Activated T-cell treated with anti-CD3 and anti-CD28 coated beads for 1 hour (primary cell): ENCODE data around the gene ARHGEF5.
"Not testable (repeated sequence)": the region's sequence is repeated elsewhere in the genome, so short reads cannot be mapped to it uniquely, and the experiment has no call there.

Experiments
- DNase-seq: peaks from one replicate; pipeline ENCODE4 v3.0.0-alpha.2; 2020; ENCODE audit warnings: low read depth

Gene ARHGEF5

DNA sequence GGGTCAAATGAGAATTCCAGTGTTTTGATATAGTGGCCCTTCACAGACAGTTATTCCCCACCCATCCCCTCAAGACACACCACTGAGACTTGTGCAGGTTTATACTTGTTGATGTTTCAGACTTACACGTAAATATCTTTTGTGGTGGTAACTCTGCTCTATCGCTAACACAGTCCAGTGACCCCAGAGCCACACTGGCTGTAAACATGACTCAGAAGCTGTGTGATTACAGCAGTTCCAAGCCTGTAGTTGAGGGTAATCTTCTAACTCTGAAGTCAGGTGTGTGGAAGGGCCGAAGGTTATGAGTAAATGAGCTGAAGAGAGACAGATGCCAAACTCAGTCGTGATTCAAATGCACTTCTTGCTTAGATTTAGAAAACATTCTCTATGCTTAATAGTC is 28.9 kb downstream of the ARHGEF5 start:
- no peak for DNase-seq

DNA sequence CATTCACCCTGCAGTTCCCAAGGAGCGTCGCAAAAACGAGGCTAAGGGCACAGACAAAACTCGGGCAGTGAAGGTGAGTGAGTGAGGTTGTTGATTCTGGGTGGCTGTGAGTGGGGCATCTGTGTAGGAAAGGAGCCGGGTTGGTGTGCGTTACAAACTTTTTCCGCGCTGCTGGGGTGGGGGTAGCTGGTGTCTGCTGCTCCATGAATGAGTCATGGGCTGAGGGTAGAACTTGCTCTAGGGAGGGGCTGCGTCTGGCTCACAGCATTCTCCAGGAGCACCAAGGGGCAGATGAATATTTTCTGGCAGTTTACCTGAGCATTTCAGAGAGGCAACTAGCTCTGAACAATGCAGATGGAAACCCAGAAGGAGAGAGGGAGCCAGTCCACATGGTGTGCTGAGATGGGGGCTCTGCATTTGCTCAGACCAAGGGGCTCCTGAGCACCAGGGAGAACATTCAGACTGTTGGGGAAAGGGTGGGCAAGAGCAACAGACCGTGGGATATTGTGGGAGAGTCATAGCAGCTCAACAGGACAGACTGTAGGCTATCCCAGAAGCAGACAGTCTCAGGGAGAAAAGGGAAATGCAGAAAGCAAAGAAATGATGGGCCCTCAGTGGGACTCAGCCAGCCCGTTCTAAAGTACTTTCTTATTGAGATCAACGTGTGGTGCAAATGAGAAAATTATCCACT is 29.5 kb downstream of the ARHGEF5 start:
- DNase-seq = no peak

DNA sequence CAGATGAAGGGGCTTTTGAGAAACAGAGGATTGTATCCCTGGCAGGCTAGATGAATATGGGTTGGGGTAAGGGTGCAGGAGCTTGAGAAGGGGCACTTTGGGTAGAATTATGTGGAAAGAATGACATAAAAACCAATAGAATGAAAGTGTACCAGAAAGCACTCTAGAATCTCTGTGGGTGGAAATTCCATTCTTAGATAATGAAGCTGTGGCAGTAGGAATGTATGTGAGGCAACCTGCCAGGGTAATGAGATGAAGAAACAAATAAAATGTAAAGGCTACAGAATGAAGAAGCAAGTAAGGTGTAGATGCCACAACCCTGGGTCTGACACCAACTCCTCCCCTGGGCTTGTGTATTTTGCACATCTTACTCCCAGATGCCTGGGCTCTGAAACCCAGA is 31.5 kb downstream of the ARHGEF5 start:
- no peak for DNase-seq

DNA sequence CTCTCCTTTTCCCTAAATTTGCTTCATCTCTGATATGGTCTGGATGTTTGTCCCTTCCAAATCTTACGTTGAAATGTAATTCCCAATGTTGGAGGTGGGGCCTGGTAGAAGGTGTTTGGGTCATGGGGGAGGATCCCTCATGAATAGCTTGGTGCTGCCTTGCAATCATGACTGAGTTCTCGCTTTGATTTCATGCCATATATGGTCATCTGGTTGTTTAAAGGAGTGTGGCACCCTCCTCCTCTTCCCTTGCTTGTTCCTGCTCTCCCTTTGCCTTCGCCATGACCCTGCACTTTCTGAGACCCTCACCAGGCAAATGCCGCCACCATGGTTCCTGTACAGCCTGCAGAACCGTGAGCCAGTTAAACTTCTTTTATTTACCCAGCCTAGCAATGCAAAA is 33.7 kb downstream of the ARHGEF5 start:
- DNase-seq = no peak

DNA sequence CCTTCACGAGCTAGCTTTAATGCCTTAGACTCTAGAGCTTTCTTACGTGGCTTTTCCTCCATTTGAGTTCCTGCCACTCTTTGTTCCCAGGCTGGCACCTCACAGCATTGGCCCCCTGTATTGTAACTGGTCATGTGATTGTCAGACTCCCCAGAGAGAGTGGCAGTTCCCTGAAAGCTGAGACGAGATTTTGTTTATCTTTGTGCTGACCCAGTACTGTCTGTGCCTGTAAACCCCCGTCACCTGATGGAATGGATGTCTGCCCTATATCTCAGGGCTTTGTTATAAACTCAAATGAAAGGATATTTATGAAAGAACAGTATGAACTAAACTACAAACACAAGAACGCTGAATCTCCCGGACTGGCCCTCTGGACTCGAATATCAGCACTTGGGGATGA is 35.3 kb downstream of the ARHGEF5 start:
- DNase-seq = no peak

DNA sequence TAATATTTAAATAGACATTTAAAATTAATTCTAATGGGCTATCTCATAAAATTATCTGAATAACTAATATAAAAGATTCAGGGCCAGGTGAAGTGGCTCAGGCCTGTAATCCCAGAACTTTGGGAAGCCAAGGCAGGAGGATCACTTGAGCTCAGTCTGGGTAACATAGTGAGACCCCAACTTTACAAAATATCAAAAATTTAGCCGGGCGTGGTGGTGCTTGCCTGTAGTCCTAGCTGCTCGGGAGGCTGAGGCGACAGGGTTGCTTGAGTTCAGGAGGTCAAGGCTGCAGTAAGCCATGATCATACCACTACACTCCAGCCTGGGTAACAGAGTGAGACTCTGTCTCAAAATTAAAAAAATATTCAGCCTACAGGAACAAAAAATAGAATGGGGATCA is 35.8 kb downstream of the ARHGEF5 start:
- DNase-seq = no peak

DNA sequence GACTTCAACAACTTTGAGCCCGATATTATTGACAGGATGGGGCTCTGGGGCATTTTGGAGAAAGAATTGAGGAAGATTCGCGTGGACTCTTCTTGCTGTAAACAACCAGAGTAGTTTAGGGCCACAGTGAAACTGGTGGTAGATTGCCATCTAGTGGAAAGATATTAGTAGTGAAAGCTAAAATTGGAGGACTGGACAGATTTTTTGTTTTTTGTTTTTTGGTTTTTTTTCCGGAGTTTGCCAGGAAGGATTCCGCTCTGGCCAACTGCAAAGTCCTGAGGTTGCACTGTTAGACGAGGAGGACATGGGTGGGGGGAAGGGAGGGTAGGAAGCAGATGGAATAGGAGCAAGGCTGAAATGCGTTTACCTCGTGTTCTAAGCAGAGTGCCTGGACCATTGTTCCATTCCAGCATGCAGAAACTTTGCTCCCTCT is 36.6 kb downstream of the ARHGEF5 start:
- no peak for DNase-seq

DNA sequence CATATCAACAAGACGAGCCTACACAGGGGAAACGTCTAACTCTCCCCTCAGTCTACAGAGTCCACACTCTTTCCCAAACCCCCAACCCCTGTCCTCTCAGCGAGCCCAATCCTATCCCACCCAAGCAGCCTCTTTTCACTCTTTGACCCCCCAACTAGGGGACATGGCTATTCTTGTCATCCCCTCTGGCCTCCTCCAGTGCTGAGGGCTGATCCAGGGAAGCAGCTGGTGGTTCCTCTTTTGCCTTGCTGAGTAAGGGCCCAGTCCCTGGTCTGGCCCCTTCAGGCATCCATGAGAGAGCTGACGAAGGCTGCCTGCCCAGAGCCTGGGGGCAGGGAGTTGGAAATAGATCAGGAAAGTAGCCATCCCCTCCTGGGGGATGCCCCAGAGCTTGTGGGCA is 41.9 kb downstream of the ARHGEF5 start:
- no peak for DNase-seq

DNA sequence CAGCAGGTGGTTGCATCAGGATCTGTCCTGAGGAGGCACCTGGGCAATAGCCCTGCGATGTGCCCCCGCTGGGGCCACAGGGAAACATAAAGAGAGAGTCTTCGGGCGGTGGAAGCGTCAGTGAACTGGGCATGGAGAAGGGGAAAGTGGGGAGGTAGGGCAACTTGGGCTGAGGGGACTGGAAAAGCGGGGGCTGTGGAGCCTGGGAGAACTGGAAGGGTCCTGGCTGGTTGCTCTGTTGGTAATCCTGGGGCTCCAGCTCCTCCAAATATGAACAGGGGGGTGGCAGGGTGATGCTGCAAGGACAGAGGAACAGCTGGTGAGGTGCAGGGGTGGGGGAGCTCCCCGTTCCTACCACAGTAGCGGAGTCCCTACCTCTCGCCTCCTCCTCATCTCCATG is 43.1 kb downstream of the ARHGEF5 start:
- no peak for DNase-seq

DNA sequence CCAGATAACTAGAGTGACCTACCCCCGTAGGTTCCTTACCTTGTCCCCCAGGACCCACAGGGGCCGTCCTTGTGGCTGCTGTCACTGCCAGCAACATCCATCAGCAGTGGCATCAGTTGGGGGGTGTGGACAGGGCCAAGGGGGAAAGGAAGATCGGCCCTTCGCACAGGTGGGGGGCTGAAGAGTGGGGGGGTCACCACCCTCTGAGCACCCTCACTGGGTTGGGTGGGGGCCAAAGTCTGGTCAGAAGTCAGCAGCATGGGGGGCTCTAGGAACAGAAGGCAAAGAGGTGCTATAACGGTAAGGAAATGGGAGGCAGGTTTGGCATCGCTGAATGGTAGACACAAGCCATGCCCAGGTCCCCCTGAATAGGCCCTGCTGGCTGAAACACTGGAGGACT is 43.7 kb downstream of the ARHGEF5 start:
- DNase-seq = no peak

DNA sequence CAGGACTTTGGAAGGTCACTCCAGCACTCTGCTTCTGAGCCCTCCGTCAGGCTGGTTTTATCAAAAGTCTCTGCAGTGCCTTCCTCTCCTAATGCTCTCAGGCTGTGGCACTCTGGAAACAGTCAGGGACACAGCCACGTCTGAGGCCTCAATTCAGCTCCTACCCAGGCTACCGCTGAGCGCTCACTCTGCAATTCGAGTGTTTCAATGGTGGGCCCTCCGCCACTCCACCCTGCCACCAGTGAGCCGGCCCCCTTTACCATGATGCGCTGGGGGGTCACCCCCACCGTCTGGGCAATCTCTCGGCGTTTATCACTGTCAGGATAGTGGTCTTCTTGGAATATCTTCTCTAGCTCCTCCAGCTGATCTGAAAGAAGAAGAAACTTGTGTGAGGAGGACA is 44.7 kb downstream of the ARHGEF5 start:
- DNase-seq = no peak

DNA sequence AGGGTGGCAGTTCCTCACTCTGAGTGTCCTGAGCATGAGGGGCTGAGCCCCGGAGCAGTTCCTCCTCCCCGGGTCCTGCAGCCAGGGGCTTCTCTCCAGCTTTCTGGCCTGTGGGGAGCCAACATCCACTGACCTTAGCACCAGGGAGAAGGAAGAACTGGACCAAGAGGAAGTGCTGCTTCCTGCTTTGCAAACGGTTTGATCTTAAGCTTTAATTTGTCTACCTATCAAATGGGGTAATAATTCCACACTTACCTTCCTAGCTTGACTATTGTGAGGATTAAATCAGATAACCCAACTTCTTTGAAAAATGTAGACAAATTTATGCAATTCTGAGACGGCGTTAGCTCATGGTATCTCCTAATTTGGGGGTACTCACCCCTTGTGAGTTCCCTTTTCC is 46.3 kb downstream of the ARHGEF5 start:
- DNase-seq = no peak

DNA sequence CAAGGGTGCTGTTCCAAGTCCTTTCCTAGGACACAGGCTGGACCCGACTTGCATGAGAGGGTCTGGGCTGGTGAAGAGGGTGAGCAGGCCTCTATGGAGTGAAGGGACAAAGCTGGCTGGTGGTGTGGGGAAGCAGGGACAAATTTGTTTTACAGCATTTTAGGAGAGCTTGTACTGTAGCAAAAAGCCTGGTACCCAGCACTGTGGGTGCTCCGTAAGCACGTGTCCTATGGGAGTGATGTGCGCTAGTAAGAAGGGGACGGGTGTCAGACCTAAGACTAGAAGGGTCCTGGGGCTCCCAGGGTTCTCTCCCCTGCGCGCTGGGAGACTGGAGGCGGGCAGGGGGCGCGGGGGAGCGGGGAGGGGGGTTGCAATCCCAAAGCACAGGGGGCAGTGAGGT is 47.9 kb downstream of the ARHGEF5 start:
- no peak for DNase-seq

DNA sequence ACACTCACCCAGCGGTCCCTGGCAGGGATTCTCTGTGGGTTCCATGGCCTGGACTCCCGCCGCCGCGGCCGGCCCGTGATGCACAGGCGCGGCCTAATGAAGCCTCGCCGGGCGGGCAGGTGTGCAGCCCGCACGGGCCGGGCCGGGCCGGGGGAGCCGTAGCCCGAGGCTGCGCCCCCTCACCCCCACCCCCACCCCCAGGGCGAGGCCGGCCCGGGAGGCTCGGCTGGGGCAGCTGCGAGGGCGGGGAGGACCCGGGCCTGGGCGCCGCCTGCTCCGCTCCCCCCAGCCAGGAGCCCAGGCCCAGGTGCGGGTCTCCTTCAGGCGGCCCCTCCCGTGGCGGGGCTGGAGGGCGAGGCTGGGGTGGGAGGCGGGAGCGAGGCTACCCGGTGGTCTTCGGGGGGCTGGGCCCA is 48.5 kb downstream of the ARHGEF5 start, which contains the start of gene NOBOX:
TSS of gene NOBOX (minus strand) at position 45 of the 413 bp plus-strand sequence.
- DNase-seq = no peak

DNA sequence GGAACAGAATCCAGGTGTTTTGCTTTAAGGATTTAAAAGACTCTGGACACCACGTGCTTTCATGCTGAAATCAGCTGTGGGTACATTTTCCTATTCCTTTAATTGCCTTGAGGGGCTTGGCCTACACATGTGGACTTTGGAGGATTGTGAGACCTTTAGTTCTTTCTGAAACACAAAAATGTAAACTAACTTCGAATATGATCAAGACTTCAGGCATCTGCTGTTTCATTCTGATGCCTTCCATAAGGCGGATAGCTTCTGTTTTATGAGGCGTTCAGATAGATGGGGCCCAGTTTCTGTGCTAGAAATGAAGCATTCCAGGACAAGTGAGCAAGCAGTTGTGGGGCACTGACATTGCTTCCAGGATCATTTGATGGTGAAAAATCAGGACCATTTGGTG is 49.7 kb downstream of the ARHGEF5 start:
- no peak for DNase-seq

DNA sequence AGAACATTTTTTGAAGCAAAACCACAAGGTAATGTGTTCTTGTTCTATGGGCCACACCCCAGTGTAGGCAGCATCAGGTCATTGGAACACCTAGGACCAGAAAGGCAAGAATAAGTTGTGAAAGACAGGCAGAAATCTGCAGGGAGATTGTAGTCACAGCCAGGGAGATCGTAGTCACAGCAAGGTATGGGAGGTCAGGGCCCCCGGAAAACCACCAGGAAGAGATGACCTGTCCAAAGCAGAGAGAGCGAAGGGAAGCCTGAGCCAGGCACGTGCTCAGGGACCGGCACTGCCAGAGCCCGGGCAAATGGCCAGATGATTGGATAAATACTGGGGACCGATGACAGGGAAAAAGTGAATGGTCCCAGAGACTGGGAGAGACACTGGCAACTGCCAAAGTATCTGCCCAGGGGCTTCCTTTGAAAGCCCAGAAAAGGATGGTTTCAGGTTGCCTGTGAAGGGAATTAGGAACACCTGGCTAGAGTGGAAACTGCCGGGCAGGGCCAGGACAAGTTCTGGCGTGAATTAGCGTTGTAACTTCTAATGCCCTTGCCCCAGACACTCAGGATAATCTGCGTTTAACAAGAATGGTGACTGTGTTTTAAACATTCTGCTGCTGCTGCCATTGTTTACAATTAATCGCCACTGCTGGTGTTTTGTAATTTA is 52.2 kb downstream of the ARHGEF5 start:
- DNase-seq = no peak

DNA sequence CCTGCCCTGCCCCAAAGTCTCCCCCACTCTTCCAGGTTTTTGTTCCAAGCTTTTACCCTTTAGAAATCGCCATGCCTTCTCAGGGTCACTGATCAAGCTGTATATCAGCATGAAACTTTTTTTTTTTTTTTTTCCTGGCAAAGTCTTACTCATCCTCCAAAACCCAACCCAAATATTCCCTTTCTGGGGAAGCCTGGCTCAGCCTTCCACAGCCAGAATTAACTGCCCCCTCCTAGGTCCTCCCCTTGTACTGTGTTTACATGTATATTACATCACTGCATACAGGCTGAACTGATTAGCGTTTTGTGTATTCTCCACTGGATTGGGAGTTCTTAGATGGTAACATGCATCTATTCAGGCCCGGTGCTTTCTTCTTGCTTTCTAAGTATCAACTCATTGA is 52.9 kb downstream of the ARHGEF5 start:
- no peak for DNase-seq

DNA sequence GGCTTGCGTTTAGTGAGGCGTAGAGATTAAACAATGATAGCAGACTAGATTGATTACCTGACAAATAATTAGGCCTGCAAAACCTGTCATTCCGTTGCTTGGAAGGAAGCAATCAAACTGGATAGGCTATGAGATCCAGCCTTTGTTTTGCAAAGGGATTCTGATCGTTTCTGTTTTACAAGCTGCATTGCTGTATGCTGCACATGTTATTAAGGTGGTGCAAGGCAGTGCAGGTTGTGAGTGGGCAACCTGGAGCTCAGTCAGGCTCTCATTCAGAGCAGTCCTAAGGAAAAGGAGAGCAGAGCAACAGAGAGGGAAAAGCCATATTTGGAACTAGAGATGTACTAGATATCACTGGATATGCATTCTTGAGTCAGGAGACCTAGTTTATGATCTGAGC is 55.2 kb downstream of the ARHGEF5 start:
- DNase-seq = no peak

DNA sequence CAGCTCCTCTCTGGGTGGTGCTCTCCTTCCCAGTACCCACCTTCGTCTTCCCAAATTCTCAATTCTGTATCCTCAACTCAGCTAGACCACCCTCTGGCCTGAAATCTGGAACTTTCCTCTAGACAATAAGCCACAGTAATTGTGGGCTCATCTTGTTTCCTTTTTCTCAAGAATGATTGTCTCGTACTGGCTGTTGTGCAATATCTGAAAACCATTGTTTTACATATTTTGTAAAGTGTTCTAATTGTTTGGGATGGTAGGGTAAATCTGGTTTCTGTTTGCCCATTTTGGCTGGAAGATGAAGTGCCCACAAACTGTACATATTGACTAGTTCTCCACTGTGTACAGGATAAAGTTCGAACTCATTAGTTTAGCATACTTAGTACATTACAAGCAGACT is 59.6 kb downstream of the ARHGEF5 start:
- DNase-seq = no peak

DNA sequence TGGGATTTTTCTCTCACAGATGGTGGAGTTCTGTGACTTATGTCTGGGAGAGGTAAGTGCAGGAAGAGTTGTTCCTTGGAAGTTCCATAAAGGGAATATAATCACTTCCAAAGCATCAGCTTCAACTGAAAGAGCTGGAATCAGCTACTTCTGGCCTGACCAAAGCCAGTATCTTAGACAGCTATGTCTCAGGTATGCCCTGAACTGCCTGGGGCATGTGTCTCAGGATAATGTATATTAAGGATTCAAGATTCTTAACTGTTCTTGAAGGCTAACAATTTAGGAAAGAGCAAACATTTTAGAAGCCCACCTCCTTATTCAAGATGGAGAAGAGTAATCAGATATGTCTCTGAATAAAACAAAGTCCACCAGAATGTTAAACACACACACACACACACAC is 60.7 kb downstream of the ARHGEF5 start:
- DNase-seq = no peak

DNA sequence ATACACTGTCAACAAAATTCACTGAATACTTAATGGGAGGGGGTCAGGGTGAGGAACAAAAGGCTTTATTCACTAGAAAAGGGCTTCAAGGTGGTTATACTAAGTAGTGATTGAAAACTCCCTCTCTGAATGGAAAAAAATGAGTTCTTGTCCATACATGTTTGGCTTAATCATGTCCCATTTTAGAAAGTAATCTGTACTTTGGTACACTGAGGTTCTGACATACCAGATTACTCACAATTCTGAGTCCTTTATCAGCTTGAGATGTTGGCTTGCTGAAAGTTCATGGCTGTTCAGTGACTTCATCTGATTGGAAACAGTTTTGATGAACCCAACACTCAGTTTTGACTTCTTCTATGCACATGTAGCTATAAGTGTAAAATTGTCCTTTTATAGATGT is 61.1 kb downstream of the ARHGEF5 start:
- no peak for DNase-seq

DNA sequence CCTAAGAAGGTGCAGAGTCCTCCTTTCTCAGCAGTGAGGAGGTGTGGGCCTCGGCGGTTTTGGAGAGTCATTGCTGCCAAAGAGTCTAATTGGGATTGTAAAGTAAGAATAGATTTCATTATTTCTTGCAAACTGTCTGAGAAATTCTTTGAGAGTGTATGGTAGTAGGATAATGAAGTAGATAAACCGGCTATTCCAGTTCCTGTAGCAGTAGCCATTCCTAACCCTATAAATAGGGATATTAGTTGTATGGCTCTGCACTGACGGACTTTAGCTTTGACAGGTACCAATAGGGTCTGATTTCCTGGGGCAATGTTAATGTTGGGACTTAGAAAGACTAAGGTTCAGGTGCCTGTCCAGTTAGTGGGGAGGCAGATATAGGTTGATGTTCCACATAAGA is 63.7 kb downstream of the ARHGEF5 start:
- DNase-seq = not testable (repeated sequence)

DNA sequence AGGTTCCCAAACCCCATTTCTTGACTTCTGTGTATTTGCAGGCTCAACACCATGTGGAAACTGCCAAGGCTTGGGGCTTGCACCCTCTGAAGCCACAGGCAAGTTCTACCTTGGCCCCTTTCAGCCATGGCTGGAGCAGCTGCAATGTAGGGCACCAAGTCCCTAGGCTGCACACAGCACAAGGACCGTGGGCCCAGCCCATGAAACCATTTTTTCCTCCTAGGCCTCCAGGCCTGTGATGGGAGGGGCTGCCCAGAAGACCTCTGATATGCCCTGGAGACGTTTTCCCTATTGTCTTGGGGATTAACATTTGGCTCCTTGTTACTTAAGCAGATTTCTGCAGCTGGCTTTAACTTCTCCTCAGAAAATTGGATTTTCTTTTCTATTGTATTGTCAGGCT is 72.3 kb downstream of the ARHGEF5 start:
- not testable (repeated sequence) for DNase-seq

DNA sequence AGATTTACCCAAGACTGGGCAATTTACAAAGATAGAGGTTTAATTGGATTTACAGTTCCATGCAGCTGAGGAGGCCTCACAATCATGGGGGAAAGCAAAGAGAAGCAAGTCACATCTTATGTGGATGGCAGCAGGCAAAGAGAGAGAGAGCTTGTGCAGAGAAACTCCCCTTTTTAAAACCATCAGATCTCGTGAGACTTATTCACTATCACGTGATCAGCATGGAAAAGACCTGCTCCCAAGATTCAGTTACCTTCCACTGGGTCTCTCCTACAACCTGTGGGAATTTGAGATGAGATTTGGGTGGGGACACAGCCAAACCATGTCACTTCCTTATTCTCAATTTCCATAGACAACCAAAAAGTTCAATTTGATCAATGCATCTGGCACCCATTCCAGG is 73.2 kb downstream of the ARHGEF5 start:
- DNase-seq = no peak
